ENCODE data around the gene PLXDC2.
"Not testable (repeated sequence)": the region's sequence is repeated elsewhere in the genome, so short reads cannot be mapped to it uniquely, and the experiment has no call there.

PLXDC2 gene

DNA sequence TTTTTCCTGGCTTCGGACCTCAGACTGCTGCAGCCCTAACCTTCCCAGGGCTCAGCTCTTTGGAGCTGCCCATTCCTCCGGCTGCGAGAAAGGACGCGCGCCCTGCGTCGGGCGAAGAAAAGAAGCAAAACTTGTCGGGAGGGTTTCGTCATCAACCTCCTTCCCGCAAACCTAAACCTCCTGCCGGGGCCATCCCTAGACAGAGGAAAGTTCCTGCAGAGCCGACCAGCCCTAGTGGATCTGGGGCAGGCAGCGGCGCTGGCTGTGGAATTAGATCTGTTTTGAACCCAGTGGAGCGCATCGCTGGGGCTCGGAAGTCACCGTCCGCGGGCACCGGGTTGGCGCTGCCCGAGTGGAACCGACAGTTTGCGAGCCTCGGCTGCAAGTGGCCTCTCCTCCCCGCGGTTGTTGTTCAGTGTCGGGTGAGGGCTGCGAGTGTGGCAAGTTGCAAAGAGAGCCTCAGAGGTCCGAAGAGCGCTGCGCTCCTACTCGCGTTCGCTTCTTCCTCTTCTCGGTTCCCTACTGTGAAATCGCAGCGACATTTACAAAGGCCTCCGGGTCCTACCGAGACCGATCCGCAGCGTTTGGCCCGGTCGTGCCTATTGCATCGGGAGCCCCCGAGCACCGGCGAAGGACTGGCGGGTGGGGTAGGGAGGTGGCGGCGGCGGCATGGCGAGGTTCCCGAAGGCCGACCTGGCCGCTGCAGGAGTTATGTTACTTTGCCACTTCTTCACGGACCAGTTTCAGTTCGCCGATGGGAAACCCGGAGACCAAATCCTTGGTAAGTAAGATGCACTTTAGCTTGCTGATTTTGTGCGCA, at the start of gene PLXDC2:
Gene PLXDC2 (plus strand): TSS at position 22 of the 820 bp plus-strand sequence.
- no peak for DNase-seq (ENCODE audit: low read depth in 1 of 2, low spot score in 1 of 2)

DNA sequence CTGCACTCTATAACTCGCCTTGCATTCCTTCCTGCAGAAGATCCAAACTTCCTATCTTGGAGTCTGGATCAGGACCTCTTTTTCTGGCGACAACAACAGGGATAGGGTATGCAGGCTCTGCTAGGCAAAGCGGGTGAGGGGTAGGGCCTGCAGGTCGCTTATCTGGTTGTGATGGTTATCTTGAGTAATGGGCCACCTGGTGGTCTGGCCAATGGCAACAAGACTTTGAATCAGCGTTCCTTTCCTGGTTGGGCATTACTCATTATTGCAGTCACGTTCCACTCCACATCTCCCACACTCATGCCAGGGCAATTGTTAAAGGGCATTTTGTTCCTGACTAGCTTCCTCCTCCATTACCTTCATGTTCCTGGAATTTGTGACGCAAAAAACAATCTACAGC, 48.4 kb upstream of the PLXDC2 start:
- no peak for DNase-seq (ENCODE audit: low read depth in 1 of 2, low spot score in 1 of 2)

DNA sequence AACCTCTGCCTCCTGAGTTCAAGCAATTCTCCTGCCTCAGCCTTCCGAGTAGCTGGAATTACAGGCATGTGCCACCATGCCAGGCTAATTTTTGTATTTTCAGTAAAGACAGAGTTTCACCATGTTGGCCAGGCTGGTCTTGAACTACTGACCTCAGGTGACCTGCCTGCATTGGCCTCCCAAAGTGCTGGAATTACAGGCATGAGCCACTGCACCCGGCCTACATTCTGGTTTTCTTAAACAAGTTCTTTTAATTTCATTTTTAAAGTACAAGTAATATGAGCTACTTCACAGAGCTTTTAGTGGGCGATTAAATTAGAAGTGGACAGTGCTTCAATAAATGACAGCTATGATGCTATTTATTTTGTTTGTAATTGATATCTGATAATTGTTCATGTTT, 46.4 kb upstream of the PLXDC2 start:
- not testable (repeated sequence) for DNase-seq (ENCODE audit: low read depth in 1 of 2, low spot score in 1 of 2)

DNA sequence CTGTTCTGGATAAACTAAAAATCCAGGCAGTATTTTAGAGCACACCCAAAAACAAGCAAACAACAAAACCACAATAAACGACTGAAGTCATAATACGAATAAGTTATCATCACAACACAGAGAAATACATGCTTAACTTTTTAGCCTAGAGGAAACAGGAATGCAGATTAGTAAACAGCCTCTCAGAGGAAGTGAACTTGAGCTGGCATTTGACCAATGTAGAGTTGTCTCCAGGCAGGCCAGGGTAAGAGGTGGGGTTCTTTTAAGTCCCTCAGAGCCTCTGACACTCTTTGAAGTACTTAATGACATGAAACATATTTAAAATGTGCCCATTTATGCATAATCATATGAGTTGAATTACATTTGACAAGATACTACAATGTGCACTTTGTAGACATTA, 43.3 kb upstream of the PLXDC2 start:
- no peak for DNase-seq (ENCODE audit: low read depth in 1 of 2, low spot score in 1 of 2)

DNA sequence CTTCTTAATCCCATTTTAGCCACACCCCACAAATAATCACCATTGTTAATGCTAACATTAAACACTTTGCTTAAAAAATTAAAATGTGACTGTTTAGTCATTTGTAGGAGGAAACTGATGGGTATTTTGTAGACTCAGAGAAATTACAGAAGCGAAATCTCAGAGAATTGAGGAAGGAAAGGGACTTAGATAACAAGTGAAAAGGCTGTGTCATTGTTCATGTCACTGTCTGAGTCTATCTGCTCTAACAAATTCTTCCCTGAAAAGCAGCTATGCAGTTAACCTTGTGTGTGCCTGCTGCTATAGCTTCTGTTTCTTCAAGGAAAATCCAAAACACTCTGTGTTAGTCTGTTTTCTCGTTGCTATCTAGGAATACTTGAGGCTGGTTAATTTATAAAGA, 40.9 kb upstream of the PLXDC2 start:
- no peak for DNase-seq (ENCODE audit: low read depth in 1 of 2, low spot score in 1 of 2)

DNA sequence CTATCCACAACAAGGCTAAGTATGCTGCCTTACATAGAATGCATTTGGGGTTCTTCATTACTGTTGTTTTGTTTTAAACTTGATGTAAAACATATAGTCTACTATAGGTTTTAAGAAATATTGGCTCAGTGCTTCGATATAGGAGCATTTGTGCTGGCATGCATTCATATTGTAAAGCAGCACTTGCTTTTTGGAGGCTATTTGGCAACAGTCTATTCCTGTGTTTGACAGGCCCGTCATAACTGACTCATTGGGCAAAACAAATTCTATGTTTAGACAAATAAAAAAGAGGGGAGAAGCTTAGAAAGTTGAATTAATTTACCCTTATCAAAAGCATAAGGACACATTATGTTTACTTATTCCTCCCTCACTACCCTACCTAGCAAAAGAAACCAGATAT, 38.4 kb upstream of the PLXDC2 start:
- no peak for DNase-seq (ENCODE audit: low read depth in 1 of 2, low spot score in 1 of 2)

DNA sequence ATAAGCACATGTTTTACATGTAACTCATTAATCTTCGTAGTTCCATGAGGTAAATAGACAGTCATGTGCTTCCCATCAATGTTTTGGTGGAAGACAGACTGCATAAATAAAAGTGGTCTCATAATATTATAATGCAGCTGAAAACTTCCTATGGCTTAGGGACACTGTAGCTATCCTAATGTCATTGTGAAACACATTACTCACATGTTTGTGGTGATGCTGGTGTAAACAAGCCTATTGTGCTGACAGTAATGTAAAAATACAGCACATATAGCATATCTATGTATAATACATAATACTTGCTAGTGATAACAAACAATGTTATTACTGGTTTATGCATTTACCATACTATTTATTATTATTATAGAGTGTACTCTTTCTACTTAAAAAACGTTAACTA, 37.2 kb upstream of the PLXDC2 start:
- no peak for DNase-seq (ENCODE audit: low read depth in 1 of 2, low spot score in 1 of 2)

DNA sequence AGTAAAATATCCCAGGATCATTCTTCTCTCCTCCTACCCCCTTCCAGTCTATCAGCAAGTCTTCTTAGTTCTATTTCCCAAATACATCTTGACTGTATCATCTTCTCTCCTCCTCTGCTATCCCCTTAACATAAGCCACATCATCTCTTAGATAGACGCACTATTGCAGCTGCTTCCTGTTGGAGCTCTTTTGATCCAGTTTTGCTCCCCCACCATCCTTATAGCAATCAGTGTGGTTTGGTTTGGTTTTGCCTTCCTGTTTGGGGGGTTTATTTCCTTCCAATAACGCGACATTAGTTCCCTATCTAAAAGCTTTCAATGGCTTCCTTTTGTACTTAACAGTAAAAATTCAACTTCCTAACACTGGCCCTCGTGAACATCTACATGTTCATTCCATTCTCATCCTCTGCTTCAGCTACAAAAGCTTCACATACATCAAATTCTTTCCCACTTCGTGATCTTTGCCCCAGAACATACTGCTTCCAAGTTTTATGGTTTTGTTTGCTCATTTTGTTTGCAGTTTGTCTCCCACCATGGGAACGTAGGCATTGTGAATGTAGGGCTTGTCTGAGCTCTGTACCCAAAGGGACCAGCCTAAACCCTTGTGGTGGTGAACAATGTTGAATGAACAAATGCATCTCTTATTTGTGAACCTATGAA, 33.7 kb upstream of the PLXDC2 start:
- no peak for DNase-seq (ENCODE audit: low read depth in 1 of 2, low spot score in 1 of 2)

DNA sequence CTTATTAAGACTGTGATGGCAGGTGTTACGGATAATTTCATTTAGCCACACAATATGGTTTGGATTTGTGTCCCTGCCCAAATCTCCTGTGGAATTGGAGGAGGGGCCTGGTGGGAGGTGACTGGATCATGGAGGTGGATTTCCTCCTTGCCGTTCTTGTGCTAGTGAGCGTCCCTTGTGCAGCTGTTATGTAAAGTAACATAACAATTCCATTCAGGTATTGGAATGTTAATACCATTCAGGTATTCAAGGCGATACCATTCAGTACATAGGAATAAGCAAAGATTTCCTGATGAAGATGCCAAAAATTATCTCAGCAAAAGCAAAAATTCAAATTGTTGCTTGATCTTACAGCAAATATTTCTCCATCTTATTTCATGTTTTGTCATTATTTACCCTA, 32.5 kb upstream of the PLXDC2 start:
- DNase-seq (ENCODE audit: low read depth in 1 of 2, low spot score in 1 of 2), result no peak

DNA sequence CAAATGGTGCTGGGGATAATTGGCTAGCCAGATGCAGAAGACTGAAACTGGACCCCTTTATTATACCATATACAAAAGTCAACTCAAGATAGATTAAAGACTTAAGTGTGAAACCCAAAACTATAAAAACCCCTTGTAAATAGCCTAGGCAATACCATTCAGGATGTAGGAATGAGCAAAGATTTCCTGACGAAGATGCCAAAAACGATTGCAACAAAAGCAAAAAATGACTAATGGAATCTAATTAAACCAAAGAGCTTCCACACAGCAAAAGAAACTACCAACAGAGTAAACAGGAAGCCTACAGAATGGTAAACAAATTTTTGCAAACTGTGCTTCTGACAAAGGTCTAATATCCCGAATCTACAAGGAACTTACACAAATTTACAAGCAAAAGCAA, 30.9 kb upstream of the PLXDC2 start:
- DNase-seq (ENCODE audit: low read depth in 1 of 2, low spot score in 1 of 2), result no peak

DNA sequence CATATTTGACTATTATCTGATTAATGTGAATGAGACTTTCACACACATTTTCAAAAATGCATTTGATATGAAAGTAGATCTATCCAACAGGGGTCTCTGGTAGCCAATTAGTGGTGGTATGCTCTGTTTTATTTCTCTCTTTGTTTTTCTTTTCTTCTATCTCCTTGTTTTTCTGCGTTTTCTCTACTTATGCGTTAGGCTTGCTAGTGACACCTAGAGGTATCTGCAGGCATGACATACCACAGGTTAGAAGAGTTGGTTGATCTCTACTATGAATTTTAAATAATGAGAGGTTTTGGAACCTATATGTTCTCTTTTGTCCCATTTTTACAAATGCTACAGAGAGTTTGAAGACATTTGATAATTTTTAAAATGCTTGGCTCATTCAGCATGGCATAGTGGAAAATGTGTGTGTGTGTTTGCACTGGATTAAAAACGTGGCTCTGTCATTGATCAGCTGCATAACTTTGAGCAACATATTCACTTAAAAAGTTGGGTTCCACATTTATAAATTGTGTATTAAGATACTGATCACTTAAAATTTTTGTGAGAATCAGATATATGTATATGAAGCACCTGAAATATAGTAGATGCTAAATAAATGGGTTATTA, 28.1 kb upstream of the PLXDC2 start:
- no peak for DNase-seq (ENCODE audit: low read depth in 1 of 2, low spot score in 1 of 2)

DNA sequence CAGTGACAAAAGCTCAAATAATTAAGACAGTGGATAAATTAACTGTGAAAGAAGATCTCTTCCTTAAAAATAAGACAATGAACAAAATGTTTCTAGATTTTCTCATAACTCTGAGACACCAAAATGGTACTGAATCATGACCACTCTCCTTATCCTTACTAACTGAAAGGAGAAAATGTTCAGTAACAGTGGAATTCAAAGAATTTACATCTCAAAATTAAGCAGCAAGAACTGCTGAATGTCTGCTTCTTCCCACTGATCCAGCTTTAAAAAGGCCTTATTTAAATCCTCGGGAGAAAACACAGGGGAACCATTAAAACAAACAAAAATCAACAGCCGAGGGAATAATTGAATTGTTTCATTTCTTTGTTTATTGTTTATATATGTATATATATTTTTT, 27.3 kb upstream of the PLXDC2 start:
- no peak for DNase-seq (ENCODE audit: low read depth in 1 of 2, low spot score in 1 of 2)

DNA sequence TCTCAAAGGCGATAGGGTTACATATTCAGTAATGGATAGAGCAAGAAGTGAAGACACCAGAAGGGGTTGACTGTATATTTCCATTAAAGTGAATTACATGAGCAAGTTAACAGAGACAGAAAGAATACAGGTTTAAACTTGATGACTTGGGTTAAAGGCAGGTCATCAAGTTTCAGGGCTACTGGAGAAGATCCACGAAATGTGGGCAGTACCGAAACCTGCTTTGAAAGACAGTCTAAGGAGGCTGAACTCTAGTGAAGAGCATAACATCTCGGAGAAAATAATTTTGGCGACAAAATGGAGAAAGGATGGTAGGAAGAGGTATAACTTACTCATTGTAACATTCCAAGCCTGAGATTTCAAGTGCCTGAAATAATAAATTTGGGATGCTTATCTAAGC, 26.6 kb upstream of the PLXDC2 start:
- DNase-seq (ENCODE audit: low read depth in 1 of 2, low spot score in 1 of 2), result no peak

DNA sequence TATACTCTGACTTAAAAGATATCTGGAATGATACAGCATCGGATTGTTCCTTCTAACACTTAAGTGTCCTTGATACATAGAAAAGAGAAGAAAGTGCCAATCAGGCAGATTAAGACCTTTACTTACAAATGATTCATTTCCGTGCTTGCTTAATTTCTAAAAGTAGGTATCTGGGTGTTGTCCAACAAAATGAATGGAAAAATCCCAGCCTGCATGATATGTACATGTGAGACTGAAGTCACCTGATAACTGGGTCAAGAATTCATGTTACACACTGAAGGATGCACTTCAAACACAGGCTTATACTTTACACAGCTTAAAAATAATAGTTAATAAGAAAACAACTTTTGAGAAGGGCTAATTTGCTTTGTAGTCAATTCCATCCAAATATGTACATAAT, 25.2 kb upstream of the PLXDC2 start:
- DNase-seq (ENCODE audit: low read depth in 1 of 2, low spot score in 1 of 2), result no peak

DNA sequence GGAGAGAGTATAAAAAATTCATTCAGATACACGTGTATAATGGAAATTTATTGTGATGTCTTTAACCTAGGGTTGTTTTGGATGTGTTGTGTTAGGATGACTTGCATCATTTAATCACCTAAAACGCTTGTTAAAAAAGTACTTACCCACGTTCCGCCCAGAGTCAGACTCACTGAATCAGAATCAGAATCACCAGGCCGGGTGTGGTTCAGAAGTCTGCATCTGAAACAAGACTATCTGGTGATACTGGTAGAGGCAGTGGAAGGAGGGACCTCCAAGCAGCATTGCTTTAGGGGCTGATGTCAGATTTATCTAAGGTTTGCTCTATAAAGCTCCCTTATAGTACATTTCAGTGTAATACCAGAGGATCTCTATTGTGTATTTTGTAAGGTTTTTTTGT, 20.5 kb upstream of the PLXDC2 start:
- DNase-seq (ENCODE audit: low read depth in 1 of 2, low spot score in 1 of 2), result no peak

DNA sequence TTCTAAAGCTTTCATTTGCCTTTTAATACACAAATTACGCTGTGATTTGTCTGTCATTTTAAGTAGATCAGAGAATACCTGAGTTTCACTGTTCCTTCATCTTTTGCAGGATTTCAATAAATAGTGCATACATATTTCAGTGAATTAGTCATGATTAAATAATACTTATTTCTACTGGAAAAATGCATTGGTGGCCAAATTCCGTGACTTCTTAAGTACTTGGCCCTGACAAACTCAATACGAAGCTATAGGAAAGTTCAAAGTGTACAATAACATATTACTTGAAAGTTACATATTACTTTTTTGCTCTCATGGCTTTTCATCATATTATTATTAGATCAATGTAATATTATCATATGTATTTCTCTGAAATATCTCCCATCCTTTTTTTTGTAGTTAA, 16.1 kb upstream of the PLXDC2 start:
- DNase-seq (ENCODE audit: low read depth in 1 of 2, low spot score in 1 of 2), result no peak

DNA sequence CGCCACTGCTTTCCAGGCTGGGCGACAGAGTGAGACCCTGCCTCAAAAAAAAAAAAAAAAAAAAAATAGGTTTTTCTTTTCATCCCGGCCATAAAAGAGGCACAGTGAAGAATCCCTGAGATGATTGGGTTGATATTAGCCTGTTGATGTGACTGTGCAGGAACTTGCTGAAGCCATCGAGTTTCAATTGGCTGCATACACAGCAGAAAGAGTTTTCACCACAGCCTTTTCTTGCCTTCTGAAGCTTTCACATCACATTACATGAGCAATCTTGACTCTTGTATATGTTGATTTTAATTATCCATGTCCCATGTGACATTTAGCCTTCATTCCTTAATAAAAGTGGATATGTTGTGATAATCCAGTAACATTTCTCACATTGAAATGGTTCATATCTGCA, 14.9 kb upstream of the PLXDC2 start:
- DNase-seq (ENCODE audit: low read depth in 1 of 2, low spot score in 1 of 2), result no peak

DNA sequence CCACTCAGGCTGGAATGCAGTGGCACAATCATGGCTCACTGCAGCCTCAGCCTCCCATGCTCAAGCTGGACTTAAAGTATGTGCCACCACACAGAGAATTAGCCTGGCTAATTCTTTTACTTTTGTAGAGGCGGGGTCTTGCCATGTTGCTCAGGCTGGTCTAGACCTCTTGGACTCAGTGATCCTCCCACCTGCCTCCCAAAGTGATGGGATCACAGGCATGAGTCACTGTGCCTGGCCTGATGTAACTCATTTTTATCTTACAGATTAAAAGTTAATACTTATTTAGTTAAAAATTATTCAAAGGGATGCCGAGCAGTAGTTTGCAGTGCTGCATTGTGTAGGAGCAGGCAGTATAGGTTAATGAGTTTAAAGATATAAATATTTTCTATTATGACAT, 12.6 kb upstream of the PLXDC2 start:
- no peak for DNase-seq (ENCODE audit: low read depth in 1 of 2, low spot score in 1 of 2)

DNA sequence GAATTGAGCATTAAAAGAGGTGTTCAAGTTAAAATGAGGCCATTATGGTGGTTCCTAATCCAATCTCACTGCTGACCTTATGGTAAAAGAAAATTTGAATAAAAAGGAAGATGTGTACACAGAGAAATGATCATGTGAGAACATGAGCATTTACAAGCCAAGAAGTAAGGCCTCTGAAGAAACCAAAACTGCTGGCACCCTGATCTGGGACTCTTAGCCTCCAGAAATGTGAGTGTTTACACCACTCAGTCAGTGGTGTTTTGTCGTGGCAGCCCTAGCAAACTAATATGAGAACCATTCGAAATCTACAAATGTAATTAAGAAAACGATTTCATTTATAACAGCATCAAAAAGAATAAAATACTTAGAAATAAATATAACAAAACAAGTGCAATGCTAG, 6.8 kb upstream of the PLXDC2 start:
- DNase-seq (ENCODE audit: low read depth in 1 of 2, low spot score in 1 of 2), result no peak

DNA sequence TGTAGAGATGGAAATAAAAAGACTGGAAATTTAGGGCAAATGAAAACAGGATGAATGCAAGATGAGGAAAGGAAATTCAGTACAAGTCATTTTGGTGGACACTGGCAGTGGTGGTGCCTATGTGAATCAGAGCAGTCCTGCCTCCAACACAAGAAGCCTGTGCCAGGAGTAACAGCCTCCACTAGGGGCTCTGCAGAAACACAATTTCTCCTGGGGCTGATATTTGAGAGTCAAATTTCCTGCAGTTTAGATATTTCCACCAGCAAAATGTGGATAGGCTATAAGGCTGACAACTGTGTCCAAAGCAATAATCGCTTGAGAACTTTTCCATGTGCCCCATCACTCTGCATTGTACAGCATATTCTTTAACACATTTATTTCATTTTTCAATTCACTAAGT, 4.7 kb upstream of the PLXDC2 start:
- no peak for DNase-seq (ENCODE audit: low read depth in 1 of 2, low spot score in 1 of 2)

DNA sequence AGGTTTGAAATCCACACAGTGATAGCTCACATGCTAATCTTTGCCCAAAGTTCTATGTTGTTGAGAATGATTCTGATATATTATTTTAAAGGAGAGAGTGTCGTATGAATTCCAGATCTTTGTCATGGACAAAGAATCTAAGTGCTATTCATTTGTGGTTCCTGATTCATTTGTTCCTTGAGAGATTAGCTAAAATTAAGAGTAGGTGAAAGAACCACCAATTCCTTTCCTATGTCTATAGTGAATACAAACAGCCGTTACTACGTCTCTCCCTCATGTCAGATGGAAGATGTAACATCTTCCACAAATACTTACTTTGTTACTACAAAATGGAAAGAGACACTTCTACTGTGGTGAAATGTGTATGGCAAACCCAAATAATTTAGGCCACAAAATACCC, 3.3 kb upstream of the PLXDC2 start:
- DNase-seq (ENCODE audit: low read depth in 1 of 2, low spot score in 1 of 2), result no peak

DNA sequence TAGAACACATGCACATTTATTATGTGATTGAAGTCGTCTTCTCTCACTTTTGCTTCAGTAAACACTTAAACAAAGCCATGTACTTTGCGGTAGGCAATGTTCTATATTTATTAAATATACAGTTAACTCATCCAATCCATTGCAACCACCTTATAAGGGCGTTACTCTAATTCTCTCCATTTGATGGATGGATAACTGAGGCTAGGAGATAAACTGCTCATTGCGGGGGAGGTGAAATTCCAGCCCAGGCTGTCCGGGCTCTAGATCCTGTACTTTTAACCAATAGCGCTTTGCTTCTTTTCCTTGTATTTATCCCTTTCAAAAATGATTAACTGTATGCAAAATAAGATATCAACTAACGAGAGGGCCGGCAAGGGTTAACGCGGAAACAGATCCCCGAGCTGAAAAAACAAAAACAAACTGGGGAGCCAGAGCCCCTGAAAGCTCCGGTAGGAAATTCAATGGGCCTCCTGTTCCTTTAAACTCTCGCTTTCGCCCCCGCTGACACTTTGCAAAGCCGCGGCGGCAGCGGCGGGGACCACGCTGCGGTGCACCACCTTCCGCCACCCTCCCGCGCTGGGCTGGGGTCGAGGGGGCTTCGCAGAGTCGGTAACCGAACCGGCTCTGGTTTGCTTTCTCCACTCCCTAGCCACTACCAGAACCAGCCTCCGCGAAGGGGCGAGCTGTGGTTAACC, 1.0 kb upstream of the PLXDC2 start:
- DNase-seq (ENCODE audit: low read depth in 1 of 2, low spot score in 1 of 2), result no peak
